B cell (primary cell): Measurements from ENCODE around the gene GPR156. TPM values are rescaled to one million over a fixed set of nuclear protein-coding genes. Genes with fewer than 3 reads are reported as not detected.

Source experiments
- ATAC-seq: fragments of 200-7000 bp; cut with Tn5 transposase; one replicate; pipeline ENCODE4 v1.10.0; 2021; ENCODE audit warnings: low read depth, mild to moderate bottlenecking, moderate number of reproducible peaks, moderate library complexity
- CTCF ChIA-PET: fragments of 350-600 bp; sonication (Branson Sonifier 250); formaldehyde crosslinking; loops from one replicate; lab custom pipeline; 2021; ENCODE audit warnings: antibody characterized with exemption, inconsistent platforms; lab: Charles Lee
- POLR2A ChIA-PET: fragments of 350-600 bp; sonication (Branson Sonifier 250); formaldehyde crosslinking; loops from one replicate; lab custom pipeline; 2021; ENCODE audit warnings: antibody characterized with exemption; lab: Charles Lee
- DNase-seq: peaks from one replicate; pipeline ENCODE4 v3.0.0; 2013
- H2AFZ ChIP-seq: 2 replicates; pipeline ENCODE4 v1.6.1; 2012; ENCODE audit warnings: mild to moderate bottlenecking, low read depth, low read length; ENCODE audit not compliant: insufficient read depth, poor library complexity, severe bottlenecking
- H3K27ac ChIP-seq, 2 donors: 1 replicate in 1 of 2; 2 replicates in 1 of 2; pipeline ENCODE4 v1.5.1; 2012 to 2013; ENCODE audit warnings: low read length in 2 of 2, mild to moderate bottlenecking in 2 of 2, moderate library complexity in 1 of 2
- H3K27me3 ChIP-seq, 4 experiments: fragments of 200-600 bp in 1 of 4; sonication (generic) in 1 of 4; replicated peaks in 1 of 4; 1 replicate in 2 of 4; 2 replicates in 2 of 4; pipeline versions ENCODE4 v1.6.1 to v1.7.0; 2013 to 2016; ENCODE audit warnings: low read length in 3 of 4, mild to moderate bottlenecking in 2 of 4, mixed read lengths in 1 of 4, moderate library complexity in 1 of 4; ENCODE audit not compliant: insufficient read depth in 4 of 4, control insufficient read depth in 3 of 4; ENCODE audit errors: control extremely low read depth in 1 of 4
- H3K36me3 ChIP-seq, 2 experiments: replicated peaks in 1 of 2; 1 replicate in 1 of 2; 2 replicates in 1 of 2; pipeline versions ENCODE4 v1.6.1 to v1.7.1; 2013; ENCODE audit warnings: low read length in 1 of 2; ENCODE audit not compliant: insufficient read depth in 2 of 2, control insufficient read depth in 1 of 2; ENCODE audit errors: control extremely low read depth in 1 of 2, extremely low read depth in 1 of 2
- H3K4me1 ChIP-seq, 2 donors: fragments of 200-600 bp in 1 of 2; sonication (generic) in 1 of 2; 1 replicate in 1 of 2; 2 replicates in 1 of 2; pipeline versions ENCODE4 v1.5.1 to v1.6.1; 2013 to 2017; ENCODE audit warnings: low read length in 2 of 2; ENCODE audit not compliant: control insufficient read depth in 2 of 2, insufficient read depth in 2 of 2
- H3K4me2 ChIP-seq: replicated peaks from 2 replicates; pipeline ENCODE3; 2012; ENCODE audit warnings: mild to moderate bottlenecking, low read depth, low read length; ENCODE audit not compliant: poor library complexity, severe bottlenecking
- H3K4me3 ChIP-seq, 5 experiments: fragments of 200-600 bp in 1 of 5; sonication (generic) in 1 of 5; 1 replicate in 3 of 5; 2 replicates in 2 of 5; pipeline versions ENCODE4 v1.5.1 to v1.7.0; 2011 to 2016; ENCODE audit warnings: low read length in 4 of 5, mild to moderate bottlenecking in 4 of 5, low read depth in 2 of 5, control low read depth in 1 of 5, moderate library complexity in 1 of 5; ENCODE audit not compliant: insufficient read depth in 1 of 5; ENCODE audit errors: control extremely low read depth in 1 of 5, extremely low read depth in 1 of 5
- H3K79me2 ChIP-seq: fragments of 200-600 bp; sonication (generic); one replicate; pipeline ENCODE4 v1.6.0; 2016; ENCODE audit warnings: low read length; ENCODE audit not compliant: control insufficient read depth, insufficient read depth
- H3K9ac ChIP-seq: fragments of 200-600 bp; sonication (generic); 2 replicates; pipeline ENCODE4 v1.6.1; 2017; ENCODE audit warnings: mild to moderate bottlenecking, low read length, moderate library complexity
- H3K9me3 ChIP-seq, 3 donors: one replicate each; pipeline versions ENCODE4 v1.6.1 to v1.7.1; 2013; ENCODE audit warnings: low read length in 2 of 3; ENCODE audit not compliant: control insufficient read depth in 2 of 3, insufficient read depth in 1 of 3; ENCODE audit errors: control extremely low read depth in 1 of 3
- H4K20me1 ChIP-seq: 2 replicates; pipeline ENCODE4 v1.6.0; 2012; ENCODE audit warnings: mild to moderate bottlenecking, low read length; ENCODE audit not compliant: insufficient read depth, control insufficient read depth, poor library complexity, severe bottlenecking
- H3K27ac Mint-ChIP-seq: one replicate; pipeline ENCODE4 v1.8.0; 2021; ENCODE audit warnings: mixed read lengths
- H3K27me3 Mint-ChIP-seq: one replicate; pipeline ENCODE4 v1.8.0; 2021; ENCODE audit warnings: mixed read lengths
- H3K4me1 Mint-ChIP-seq: one replicate; pipeline ENCODE4 v1.8.0; 2021; ENCODE audit warnings: mixed read lengths
- H3K4me3 Mint-ChIP-seq: one replicate; pipeline ENCODE4 v1.8.0; 2021; ENCODE audit warnings: mixed read lengths
- H3K9me3 Mint-ChIP-seq: one replicate; pipeline ENCODE4 v1.8.0; 2022; ENCODE audit warnings: mixed read lengths; ENCODE audit not compliant: insufficient read depth
- EZH2 ChIP-seq: IDR thresholded peaks from 2 replicates; pipeline ENCODE4 v1.6.1; 2012; ENCODE audit warnings: borderline replicate concordance, low read depth, mild to moderate bottlenecking, moderate library complexity, low read length; ENCODE audit not compliant: insufficient read depth, poor library complexity, severe bottlenecking
- WGBS: methylation state at CpG from one replicate; pipeline ENCODE4 v1.1.5; 2013; ENCODE audit warnings: missing lambda C conversion rate; ENCODE audit not compliant: insufficient coverage; 5-methylcytosine and 5-hydroxymethylcytosine counted together
- intact Hi-C: fragments of 100-400 bp; cut with micrococcal nuclease; formaldehyde crosslinking; loops from one replicate; pipeline ENCODE4 v1.10.0; 2022
- polyA plus RNA-seq: library from polyadenylated mRNA; depleted of rRNA; stranded (reverse); fragments of >200 nt; gene quantifications from 2 replicates; pipeline ENCODE4 v1.2.3, GENCODE V29; 2012
- total RNA-seq, 2 donors: library from RNA; stranded (reverse); fragments of 120-200 nt in 1 of 2; gene quantifications; 1 replicate in 1 of 2; 2 replicates in 1 of 2; pipeline versions ENCODE4 v1.2.3 to v1.2.4, GENCODE V29; 2013 to 2022
- TF ChIP-seq, protein P1 (sequence below): fragments of 200-600 bp; IDR thresholded peaks from one replicate; pipeline ENCODE4 v1.8.0; 2022; ENCODE audit warnings: antibody characterized with exemption, mild to moderate bottlenecking

Gene GPR156
- total and polyA plus RNA-seq, 2 donors (not counting 1 experiment from before 2014, with no cell fraction given) = 0.03 to 0.20 TPM

DNA sequence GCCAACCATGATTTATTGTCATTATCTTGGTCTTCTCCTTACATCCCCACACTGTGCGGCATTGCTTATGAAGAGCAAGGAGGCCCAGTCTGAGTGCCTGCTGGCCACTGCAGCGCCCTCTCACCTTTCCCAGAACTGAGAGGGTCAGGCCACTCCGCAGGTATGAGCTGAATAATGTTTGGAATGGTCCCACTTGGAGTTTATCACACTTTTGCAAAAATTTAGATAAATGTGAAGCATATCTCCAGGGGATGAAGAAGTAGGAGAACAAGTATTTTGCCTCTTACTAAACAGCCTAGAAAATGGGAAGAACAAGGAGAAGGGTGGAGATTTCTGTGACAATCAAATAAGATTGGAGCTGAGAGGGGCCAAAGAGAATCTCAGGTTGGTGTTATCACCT is 116.4 kb downstream of the GPR156 start:
- peaks cover 7% of the 10 kb centered on the region for H3K27me3 Mint-ChIP-seq
- H3K27me3 ChIP-seq = no peaks in the 10 kb centered on the region
- H3K4me3 ChIP-seq = no peak overlapping the region
- intact Hi-C loops = no loop called here
- H3K27ac ChIP-seq = no peak overlapping the region
- no peak for TF ChIP-seq EZH2
- TF ChIP-seq, protein P1, sequence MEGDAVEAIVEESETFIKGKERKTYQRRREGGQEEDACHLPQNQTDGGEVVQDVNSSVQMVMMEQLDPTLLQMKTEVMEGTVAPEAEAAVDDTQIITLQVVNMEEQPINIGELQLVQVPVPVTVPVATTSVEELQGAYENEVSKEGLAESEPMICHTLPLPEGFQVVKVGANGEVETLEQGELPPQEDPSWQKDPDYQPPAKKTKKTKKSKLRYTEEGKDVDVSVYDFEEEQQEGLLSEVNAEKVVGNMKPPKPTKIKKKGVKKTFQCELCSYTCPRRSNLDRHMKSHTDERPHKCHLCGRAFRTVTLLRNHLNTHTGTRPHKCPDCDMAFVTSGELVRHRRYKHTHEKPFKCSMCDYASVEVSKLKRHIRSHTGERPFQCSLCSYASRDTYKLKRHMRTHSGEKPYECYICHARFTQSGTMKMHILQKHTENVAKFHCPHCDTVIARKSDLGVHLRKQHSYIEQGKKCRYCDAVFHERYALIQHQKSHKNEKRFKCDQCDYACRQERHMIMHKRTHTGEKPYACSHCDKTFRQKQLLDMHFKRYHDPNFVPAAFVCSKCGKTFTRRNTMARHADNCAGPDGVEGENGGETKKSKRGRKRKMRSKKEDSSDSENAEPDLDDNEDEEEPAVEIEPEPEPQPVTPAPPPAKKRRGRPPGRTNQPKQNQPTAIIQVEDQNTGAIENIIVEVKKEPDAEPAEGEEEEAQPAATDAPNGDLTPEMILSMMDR = no peak
- no peak overlapping the region for H3K9ac ChIP-seq
- H3K36me3 ChIP-seq = no peaks in the 10 kb centered on the region
- no peak overlapping the region for H3K4me2 ChIP-seq
- H3K4me1 ChIP-seq = no peaks in the 10 kb centered on the region
- H3K79me2 ChIP-seq = no peaks in the 10 kb centered on the region
- no peaks in the 10 kb centered on the region for H3K4me1 Mint-ChIP-seq
- ChIA-PET CTCF (interaction anchor here (1.3 kb wide), 1 partner anchor 10 kb away, joined by 5 read pairs; no protein-coding TSS in a partner anchor), POLR2A (no interaction called here)
- H4K20me1 ChIP-seq = no peaks in the 10 kb centered on the region
- no peak overlapping the region for H3K27ac Mint-ChIP-seq
- ATAC-seq = no peak
- no peak overlapping the region for H3K4me3 Mint-ChIP-seq
- H2AFZ ChIP-seq = no peak overlapping the region
- H3K9me3 Mint-ChIP-seq = no peaks in the 10 kb centered on the region
- WGBS = no CpG with 5 or more reads among the region's 3 CpGs
- H3K9me3 ChIP-seq = no peaks in the 10 kb centered on the region
- no peak for DNase-seq

DNA sequence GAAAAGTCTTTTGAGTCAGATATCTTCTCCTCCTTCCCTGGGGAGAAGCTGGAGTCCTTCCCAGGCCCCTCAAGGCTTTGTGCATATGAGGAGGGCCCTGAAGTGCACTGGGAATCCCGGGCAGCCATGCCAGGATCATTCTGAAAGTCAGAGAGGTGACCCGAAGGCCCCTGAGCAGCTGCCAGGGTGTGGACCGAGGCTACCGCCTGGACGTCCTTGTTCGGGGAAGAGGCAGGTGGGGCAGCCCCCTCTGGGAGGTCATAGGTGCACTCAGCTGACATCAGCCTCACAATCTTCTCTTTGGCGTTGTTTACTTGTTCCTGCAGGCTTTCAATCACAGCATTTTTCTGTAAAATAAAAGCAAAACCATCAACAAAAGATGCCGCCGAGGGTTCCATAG is 117.0 kb downstream of the GPR156 start:
- peaks cover 2% of the 10 kb centered on the region for H3K9me3 Mint-ChIP-seq
- H4K20me1 ChIP-seq = no peaks in the 10 kb centered on the region
- TF ChIP-seq, protein P1 = no peak
- TF ChIP-seq EZH2 = no peak
- no peaks in the 10 kb centered on the region for H3K79me2 ChIP-seq
- peaks cover 7% of the 10 kb centered on the region for H3K27me3 Mint-ChIP-seq
- H3K4me3 ChIP-seq = no peak overlapping the region
- H3K9me3 ChIP-seq = no peaks in the 10 kb centered on the region
- no peak overlapping the region for H3K4me2 ChIP-seq
- no peak overlapping the region for H3K4me3 Mint-ChIP-seq
- no peak for DNase-seq
- no peak for ATAC-seq
- CTCF ChIA-PET = no interaction called here
- H3K27ac ChIP-seq = no peak overlapping the region
- no peak overlapping the region for H3K27ac Mint-ChIP-seq
- H3K4me1 ChIP-seq = no peaks in the 10 kb centered on the region
- H3K9ac ChIP-seq = no peak overlapping the region
- 94% methylated on average over 8 of the region's 9 CpGs for WGBS
- intact Hi-C loops = no loop called here
- H2AFZ ChIP-seq = no peak overlapping the region
- H3K27me3 ChIP-seq = peaks cover 0 to 2% (median 0%) of the 10 kb centered on the region in 4 experiments
- POLR2A ChIA-PET = no interaction called here
- H3K36me3 ChIP-seq = no peaks in the 10 kb centered on the region
- no peaks in the 10 kb centered on the region for H3K4me1 Mint-ChIP-seq
